ENCODE data around the gene GLTP. TPM values are rescaled to one million over a fixed set of nuclear protein-coding genes. Genes with fewer than 3 reads are reported as not detected.

GLTP gene
- total RNA-seq, 1 experiment from 2014 or later = 27.7 TPM

- CTCF ChIA-PET = interaction anchor here (0.6 to 1.1 kb wide), 2 partner anchors 39 to 401 kb away, joined by 3 to 5 read pairs; no protein-coding TSS in a partner anchor
- Mint-ChIP-seq H3K27ac (ENCODE audit: unreplicated experiment) (no peak overlapping the region), H3K9me3 (ENCODE audit: low read depth, unreplicated experiment) (no peaks in the 10 kb centered on the region), H3K4me1 (ENCODE audit: low read depth, unreplicated experiment) (no peaks in the 10 kb centered on the region), H3K4me3 (ENCODE audit: low read depth, unreplicated experiment) (no peak overlapping the region), H3K27me3 (ENCODE audit: unreplicated experiment) (no peaks in the 10 kb centered on the region), H3K36me3 (ENCODE audit: insufficient read depth, unreplicated experiment) (peaks cover 6% of the 10 kb centered on the region)
- intact Hi-C loops (cut with micrococcal nuclease; ENCODE audit: unreplicated experiment) = loop anchor here (5.0 kb wide), 1 partner anchor 74 kb away; no protein-coding TSS in a partner anchor
- TF ChIP-seq CTCF (IDR thresholded peaks at IDR 0.05; ENCODE audit: unreplicated experiment) = no peak
- no peak for DNase-seq
- BruUV-seq (replicated peaks) = no TSS peak
These were observed 46.3 kb upstream of the GLTP start for GRCh38 chr12:109926488-109927210.

GRCh38 chr12:109926016-109926415 is 45.7 kb upstream of the GLTP start:
- H3K9me3 Mint-ChIP-seq (ENCODE audit: low read depth, unreplicated experiment) = no peaks in the 10 kb centered on the region
- H3K36me3 Mint-ChIP-seq (ENCODE audit: insufficient read depth, unreplicated experiment) = peaks cover 6% of the 10 kb centered on the region
- no peaks in the 10 kb centered on the region for H3K27me3 Mint-ChIP-seq (ENCODE audit: unreplicated experiment)
- H3K4me3 Mint-ChIP-seq (ENCODE audit: low read depth, unreplicated experiment) = no peak overlapping the region
- BruUV-seq (replicated peaks) = no TSS peak
- H3K4me1 Mint-ChIP-seq (ENCODE audit: low read depth, unreplicated experiment) = no peaks in the 10 kb centered on the region
- TF ChIP-seq CTCF (IDR thresholded peaks at IDR 0.05; ENCODE audit: unreplicated experiment) = no peak
- intact Hi-C loops (cut with micrococcal nuclease; ENCODE audit: unreplicated experiment) = loop anchor here (5.0 kb wide), 1 partner anchor 74 kb away; no protein-coding TSS in a partner anchor
- DNase-seq = no peak
- H3K27ac Mint-ChIP-seq (ENCODE audit: unreplicated experiment) = no peak overlapping the region
- CTCF ChIA-PET = no interaction called here

- H3K9me3 Mint-ChIP-seq (ENCODE audit: low read depth, unreplicated experiment) = no peaks in the 10 kb centered on the region
- H3K4me1 Mint-ChIP-seq (ENCODE audit: low read depth, unreplicated experiment) = no peaks in the 10 kb centered on the region
- TF ChIP-seq CTCF (IDR thresholded peaks at IDR 0.05; ENCODE audit: unreplicated experiment) = no peak
- no peak for DNase-seq
- no peak overlapping the region for H3K4me3 Mint-ChIP-seq (ENCODE audit: low read depth, unreplicated experiment)
- no TSS peak for BruUV-seq (replicated peaks)
- CTCF ChIA-PET = no interaction called here
- intact Hi-C loops (cut with micrococcal nuclease; ENCODE audit: unreplicated experiment) = loop anchor here (5.0 kb wide), 1 partner anchor 73 kb away; no protein-coding TSS in a partner anchor
- peaks cover 11% of the 10 kb centered on the region for H3K36me3 Mint-ChIP-seq (ENCODE audit: insufficient read depth, unreplicated experiment)
- no peaks in the 10 kb centered on the region for H3K27me3 Mint-ChIP-seq (ENCODE audit: unreplicated experiment)
- H3K27ac Mint-ChIP-seq (ENCODE audit: unreplicated experiment) = no peak overlapping the region
These were observed 45.0 kb upstream of the GLTP start for GRCh38 chr12:109925185-109925840.

- TF ChIP-seq CTCF (IDR thresholded peaks at IDR 0.05; ENCODE audit: unreplicated experiment) = no peak
- H3K27me3 Mint-ChIP-seq (ENCODE audit: unreplicated experiment) = no peaks in the 10 kb centered on the region
- no peaks in the 10 kb centered on the region for H3K4me1 Mint-ChIP-seq (ENCODE audit: low read depth, unreplicated experiment)
- CTCF ChIA-PET = no interaction called here
- BruUV-seq (replicated peaks) = no TSS peak
- H3K4me3 Mint-ChIP-seq (ENCODE audit: low read depth, unreplicated experiment) = no peak overlapping the region
- no peak overlapping the region for H3K27ac Mint-ChIP-seq (ENCODE audit: unreplicated experiment)
- peaks cover 18% of the 10 kb centered on the region for H3K36me3 Mint-ChIP-seq (ENCODE audit: insufficient read depth, unreplicated experiment)
- intact Hi-C loops (cut with micrococcal nuclease; ENCODE audit: unreplicated experiment) = no loop called here
- no peak for DNase-seq
- no peaks in the 10 kb centered on the region for H3K9me3 Mint-ChIP-seq (ENCODE audit: low read depth, unreplicated experiment)
These were observed 43.3 kb upstream of the GLTP start for GRCh38 chr12:109923481-109924245.

Data from Calu3 (cell line).